Liver (tissue), 9 donors: ENCODE data around the gene KRTAP5-3. TPM values are rescaled to one million over a fixed set of nuclear protein-coding genes. Genes with fewer than 3 reads are reported as not detected.
"Not testable (repeated sequence)": the region's sequence is repeated elsewhere in the genome, so short reads cannot be mapped to it uniquely, and the experiment has no call there.

ENCODE experiments used
- DNase-seq: peaks from one replicate; pipeline ENCODE4 v3.0.0-alpha.2; 2017; ENCODE audit warnings: low spot score
- H3K27ac ChIP-seq, 2 donors: one replicate each; pipeline ENCODE4 v1.7.0; 2013; ENCODE audit warnings: inconsistent platforms in 2 of 2, low read length in 2 of 2, control low read depth in 1 of 2, low read depth in 1 of 2, mild to moderate bottlenecking in 1 of 2
- H3K27me3 ChIP-seq, 4 donors: one replicate each; pipeline versions ENCODE4 v1.6.1 to v1.7.0; 2013; ENCODE audit warnings: low read length in 3 of 4, inconsistent platforms in 1 of 4, mild to moderate bottlenecking in 1 of 4, moderate library complexity in 1 of 4; ENCODE audit not compliant: control insufficient read depth in 4 of 4, insufficient read depth in 4 of 4
- H3K36me3 ChIP-seq, 4 donors: one replicate each; pipeline versions ENCODE4 v1.6.1 to v1.7.0; 2013; ENCODE audit warnings: low read length in 3 of 4, mild to moderate bottlenecking in 3 of 4, low read depth in 1 of 4, moderate library complexity in 1 of 4; ENCODE audit not compliant: control insufficient read depth in 4 of 4, insufficient read depth in 3 of 4
- H3K4me1 ChIP-seq, 4 donors: one replicate each; pipeline versions ENCODE4 v1.6.1 to v1.7.0; 2013; ENCODE audit warnings: low read length in 3 of 4, mild to moderate bottlenecking in 3 of 4, moderate library complexity in 1 of 4; ENCODE audit not compliant: control insufficient read depth in 4 of 4, insufficient read depth in 4 of 4
- H3K4me3 ChIP-seq, 3 donors: one replicate each; pipeline versions ENCODE4 v1.6.1 to v1.7.0; 2013; ENCODE audit warnings: low read length in 3 of 3, control low read depth in 1 of 3, low read depth in 1 of 3, mild to moderate bottlenecking in 1 of 3
- H3K9ac ChIP-seq, 2 donors: one replicate each; pipeline ENCODE4 v1.7.0; 2013; ENCODE audit warnings: low read length in 2 of 2, mild to moderate bottlenecking in 2 of 2, moderate library complexity in 2 of 2, control low read depth in 1 of 2, low read depth in 1 of 2
- H3K9me3 ChIP-seq, 4 donors: one replicate each; pipeline versions ENCODE4 v1.6.1 to v1.7.0; 2013; ENCODE audit warnings: low read length in 3 of 4; ENCODE audit not compliant: control insufficient read depth in 4 of 4
- FOXA1 ChIP-seq: IDR thresholded peaks from 2 replicates; pipeline ENCODE4 v1.6.1; 2016; ENCODE audit warnings: antibody characterized with exemption
- GABPA ChIP-seq, 2 donors: IDR thresholded peaks in 1 of 2; conservative IDR thresholded peaks in 1 of 2; 2 replicates each; pipeline ENCODE4 v1.6.1; 2016; ENCODE audit warnings: antibody characterized with exemption in 2 of 2, mild to moderate bottlenecking in 1 of 2, moderate library complexity in 1 of 2
- RXRA ChIP-seq, 2 donors: IDR thresholded peaks; 2 replicates each; pipeline ENCODE4 v1.6.1; 2017 to 2018; ENCODE audit warnings: antibody characterized with exemption in 2 of 2, mild to moderate bottlenecking in 1 of 2
- WGBS: extraction: QIAGEN DNeasy Blood & Tissue Kit; methylation state at CpG from one replicate; pipeline ENCODE4 v1.1.7; 2013; 5-methylcytosine and 5-hydroxymethylcytosine counted together
- polyA plus RNA-seq, 2 donors: library from polyadenylated mRNA; stranded (reverse) in 1 of 2; unstranded in 1 of 2; fragments of 200-250 nt in 1 of 2; fragments of >200 nt in 1 of 2; fragmentation: Nextera tagmentation in 1 of 2; extraction: Ambion mirVana in 1 of 2; gene quantifications; one replicate each; pipeline versions ENCODE4 v1.2.1 to v1.2.3, GENCODE V29; 2013 to 2015
- total RNA-seq, 2 donors: library from RNA; depleted of rRNA; stranded (reverse); fragments of >200 nt; gene quantifications; one replicate each; pipeline ENCODE4 v1.2.3, GENCODE V29; 2014
- TF ChIP-seq, protein P1 (sequence below): IDR thresholded peaks from 2 replicates; pipeline ENCODE4 v1.6.1; 2016; ENCODE audit warnings: antibody characterized with exemption
- TF ChIP-seq, protein P2 (sequence below): fragments of 150-350 bp; IDR thresholded peaks from 2 replicates; pipeline ENCODE4 v1.5.1; 2017; ENCODE audit warnings: improper control_type of control experiment, low read depth, low read length; ENCODE audit not compliant: missing input control
- donor health status: healthy.
- donor health status: healthy.
- donor health status: healthy.
- donor health status: healthy.
- donor health status: healthy.

Gene KRTAP5-3
- total and polyA plus RNA-seq, 4 donors, result not detected

DNA sequence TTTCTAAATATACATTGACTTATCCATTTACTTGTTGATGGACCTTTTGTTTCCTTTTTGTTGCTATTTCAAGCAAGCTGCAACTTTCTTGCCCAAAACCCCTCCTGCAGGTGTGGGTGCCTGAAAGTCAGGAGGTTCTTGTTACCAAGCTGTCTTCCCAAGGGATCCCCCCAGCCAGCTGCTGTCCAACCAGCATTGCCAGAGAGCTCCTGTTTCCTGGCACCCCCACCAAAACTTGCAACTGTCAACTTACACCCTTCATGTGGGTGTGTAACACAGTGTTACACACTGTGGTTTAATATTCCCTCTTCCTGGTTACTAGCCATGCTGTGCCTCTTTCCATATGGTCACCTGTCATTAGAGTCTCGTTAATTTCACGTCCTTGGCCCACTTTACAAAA, 21.6 kb downstream of the KRTAP5-3 start:
- Histone ChIP-seq H3K4me3 (no peak overlapping the region), H3K9me3 (no peaks in the 10 kb centered on the region), H3K36me3 (no peaks in the 10 kb centered on the region), H3K27me3 (no peaks in the 10 kb centered on the region), H3K9ac (no peak overlapping the region), H3K27ac (no peak overlapping the region), H3K4me1 (no peaks in the 10 kb centered on the region)
- no peak for DNase-seq
- TF ChIP-seq RXRA (IDR thresholded peaks at IDR 0.05) (no peak), FOXA1 (no peak), GABPA (IDR thresholded peaks at IDR 0.05 in 1 of 2, conservative IDR thresholded peaks at IDR 0.05 in 1 of 2) (no peak)
- TF ChIP-seq, protein P1, sequence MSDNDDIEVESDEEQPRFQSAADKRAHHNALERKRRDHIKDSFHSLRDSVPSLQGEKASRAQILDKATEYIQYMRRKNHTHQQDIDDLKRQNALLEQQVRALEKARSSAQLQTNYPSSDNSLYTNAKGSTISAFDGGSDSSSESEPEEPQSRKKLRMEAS, result no peak
- TF ChIP-seq, protein P2, sequence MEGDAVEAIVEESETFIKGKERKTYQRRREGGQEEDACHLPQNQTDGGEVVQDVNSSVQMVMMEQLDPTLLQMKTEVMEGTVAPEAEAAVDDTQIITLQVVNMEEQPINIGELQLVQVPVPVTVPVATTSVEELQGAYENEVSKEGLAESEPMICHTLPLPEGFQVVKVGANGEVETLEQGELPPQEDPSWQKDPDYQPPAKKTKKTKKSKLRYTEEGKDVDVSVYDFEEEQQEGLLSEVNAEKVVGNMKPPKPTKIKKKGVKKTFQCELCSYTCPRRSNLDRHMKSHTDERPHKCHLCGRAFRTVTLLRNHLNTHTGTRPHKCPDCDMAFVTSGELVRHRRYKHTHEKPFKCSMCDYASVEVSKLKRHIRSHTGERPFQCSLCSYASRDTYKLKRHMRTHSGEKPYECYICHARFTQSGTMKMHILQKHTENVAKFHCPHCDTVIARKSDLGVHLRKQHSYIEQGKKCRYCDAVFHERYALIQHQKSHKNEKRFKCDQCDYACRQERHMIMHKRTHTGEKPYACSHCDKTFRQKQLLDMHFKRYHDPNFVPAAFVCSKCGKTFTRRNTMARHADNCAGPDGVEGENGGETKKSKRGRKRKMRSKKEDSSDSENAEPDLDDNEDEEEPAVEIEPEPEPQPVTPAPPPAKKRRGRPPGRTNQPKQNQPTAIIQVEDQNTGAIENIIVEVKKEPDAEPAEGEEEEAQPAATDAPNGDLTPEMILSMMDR, result no peak
- WGBS, result 64% methylated on average over 2 of the region's 2 CpGs

DNA sequence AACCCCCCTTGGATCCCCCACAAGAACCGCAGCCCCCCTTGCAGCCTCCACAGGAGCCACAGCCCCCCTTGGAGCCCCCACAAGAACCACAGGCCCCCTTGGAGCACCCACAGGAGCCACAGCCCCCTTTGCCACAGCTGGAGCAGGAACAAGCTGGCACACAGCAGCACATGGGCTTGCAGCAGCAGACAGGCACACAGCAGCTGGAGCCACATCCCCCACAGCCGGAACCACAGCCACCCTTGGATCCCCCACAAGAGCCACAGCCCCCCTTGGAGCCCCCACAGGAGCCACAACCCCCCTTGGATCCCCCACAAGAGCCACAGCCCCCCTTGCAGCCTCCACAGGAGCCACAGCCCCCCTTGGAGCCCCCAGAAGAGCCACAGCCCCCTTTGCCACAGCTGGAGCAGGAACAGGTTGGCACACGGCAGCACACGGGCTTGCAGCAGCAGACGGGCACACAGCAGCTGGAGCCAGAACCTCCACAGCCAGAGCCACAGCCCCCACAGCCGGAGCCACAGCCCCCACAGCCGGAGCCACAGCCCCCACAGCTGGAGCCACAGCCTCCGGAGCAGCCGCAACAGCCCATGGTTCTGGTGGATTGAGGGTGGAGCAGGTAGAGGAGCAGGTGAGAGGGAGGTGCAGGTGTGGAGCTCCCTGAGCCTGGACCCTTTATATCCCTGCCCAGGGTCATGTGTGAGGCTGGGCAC, 23.4 kb downstream of the KRTAP5-3 start, which contains the start of gene KRTAP5-1:
Gene KRTAP5-1 (minus strand): TSS at position 623 of the 710 bp plus-strand sequence. CDS start 34 bp downstream, at position 589.
- not testable (repeated sequence) for DNase-seq
- WGBS, result 67% methylated on average over 9 of the region's 9 CpGs

DNA sequence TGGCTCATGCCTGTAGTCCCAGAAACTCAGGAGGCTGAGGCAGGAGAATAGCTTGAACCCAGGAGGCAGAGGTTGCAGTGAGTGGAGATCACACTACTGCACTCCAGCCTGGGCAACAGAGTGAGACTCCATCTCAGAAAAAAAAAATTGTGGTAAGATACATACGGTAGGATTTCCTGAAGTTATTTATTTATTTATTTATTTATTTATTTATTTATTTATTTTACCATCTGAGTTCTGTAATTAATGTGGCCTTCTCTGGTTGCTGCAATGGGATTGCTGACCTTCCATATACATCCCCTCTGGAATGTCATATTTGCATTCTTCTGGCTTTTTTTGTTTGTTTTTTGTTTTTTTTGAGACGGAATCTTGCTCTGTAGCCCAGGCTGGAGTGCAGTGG, 25.4 kb downstream of the KRTAP5-3 start:
- H3K4me3 ChIP-seq, H3K27ac ChIP-seq, H3K9me3 ChIP-seq, DNase-seq, H3K36me3 ChIP-seq, H3K9ac ChIP-seq, H3K4me1 ChIP-seq, H3K27me3 ChIP-seq: not testable (repeated sequence)
- WGBS, result 80% methylated on average over 2 of the region's 2 CpGs

More for the DNA sequence above, 23.4 kb downstream of the KRTAP5-3 start, which contains the start of gene KRTAP5-1:
- not testable (repeated sequence) for H3K36me3 ChIP-seq, H3K9ac ChIP-seq, H3K4me3 ChIP-seq, H3K27ac ChIP-seq, H3K9me3 ChIP-seq, H3K27me3 ChIP-seq, H3K4me1 ChIP-seq

DNA sequence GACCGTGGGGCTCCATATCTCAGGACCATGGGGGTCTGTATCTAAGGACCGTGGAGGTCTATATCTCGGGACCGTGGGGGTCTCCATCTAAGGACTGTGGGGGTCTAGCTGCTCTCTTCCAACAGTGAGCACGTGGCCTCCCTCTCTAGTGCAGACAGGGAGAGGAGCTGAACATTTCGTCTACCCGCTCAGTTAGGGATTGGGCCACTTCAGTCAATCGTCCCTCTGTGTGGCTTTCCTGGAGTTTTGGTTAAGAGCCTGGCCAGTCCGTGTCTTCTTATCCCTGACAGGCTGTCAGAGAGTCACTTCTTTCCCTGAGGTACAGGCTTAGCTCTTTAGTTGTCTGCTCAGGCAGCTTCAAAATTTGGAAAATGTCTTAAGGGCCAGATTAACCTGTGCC, 26.3 kb downstream of the KRTAP5-3 start:
- TF ChIP-seq FOXA1, result no peak
- Histone ChIP-seq H3K4me1 (no peaks in the 10 kb centered on the region), H3K9me3 (peaks cover 0 to 7% (median 3%) of the 10 kb centered on the region in 4 donors), H3K9ac (no peak overlapping the region), H3K4me3 (no peak overlapping the region), H3K27me3 (no peaks in the 10 kb centered on the region), H3K27ac (no peak overlapping the region), H3K36me3 (no peaks in the 10 kb centered on the region)
- no peak for DNase-seq
- 83% methylated on average over 9 of the region's 9 CpGs for WGBS
